Nephron progenitor cell (in vitro differentiated cells): ENCODE results near the gene THEM4.
"Not testable (repeated sequence)": the region's sequence is repeated elsewhere in the genome, so short reads cannot be mapped to it uniquely, and the experiment has no call there.

Source experiments
- DNase-seq: peaks from one replicate; pipeline ENCODE4 v3.0.0; 2021
- H3K27ac Mint-ChIP-seq: 2 replicates; pipeline ENCODE4 v1.8.0; 2021; ENCODE audit warnings: mild to moderate bottlenecking, moderate library complexity, mixed read lengths
- H3K27me3 Mint-ChIP-seq: 2 replicates; pipeline ENCODE4 v1.8.0; 2021; ENCODE audit warnings: mild to moderate bottlenecking, low read depth, mixed read lengths; ENCODE audit not compliant: poor library complexity
- H3K36me3 Mint-ChIP-seq: 2 replicates; pipeline ENCODE4 v1.8.0; 2021; ENCODE audit warnings: low read depth, mixed read lengths
- H3K4me1 Mint-ChIP-seq: 2 replicates; pipeline ENCODE4 v1.8.0; 2021; ENCODE audit warnings: mixed read lengths
- H3K4me3 Mint-ChIP-seq: 2 replicates; pipeline ENCODE4 v1.8.0; 2021; ENCODE audit warnings: mild to moderate bottlenecking, moderate library complexity, mixed read lengths
- H3K9me3 Mint-ChIP-seq: 2 replicates; pipeline ENCODE4 v1.8.0; 2021; ENCODE audit warnings: mild to moderate bottlenecking, moderate library complexity, mixed read lengths
- CTCF ChIP-seq: fragments of 200-600 bp; sonication (generic); IDR thresholded peaks from 2 replicates; pipeline ENCODE4 v1.5.0; 2021; ENCODE audit warnings: antibody characterized with exemption

Gene THEM4

DNA sequence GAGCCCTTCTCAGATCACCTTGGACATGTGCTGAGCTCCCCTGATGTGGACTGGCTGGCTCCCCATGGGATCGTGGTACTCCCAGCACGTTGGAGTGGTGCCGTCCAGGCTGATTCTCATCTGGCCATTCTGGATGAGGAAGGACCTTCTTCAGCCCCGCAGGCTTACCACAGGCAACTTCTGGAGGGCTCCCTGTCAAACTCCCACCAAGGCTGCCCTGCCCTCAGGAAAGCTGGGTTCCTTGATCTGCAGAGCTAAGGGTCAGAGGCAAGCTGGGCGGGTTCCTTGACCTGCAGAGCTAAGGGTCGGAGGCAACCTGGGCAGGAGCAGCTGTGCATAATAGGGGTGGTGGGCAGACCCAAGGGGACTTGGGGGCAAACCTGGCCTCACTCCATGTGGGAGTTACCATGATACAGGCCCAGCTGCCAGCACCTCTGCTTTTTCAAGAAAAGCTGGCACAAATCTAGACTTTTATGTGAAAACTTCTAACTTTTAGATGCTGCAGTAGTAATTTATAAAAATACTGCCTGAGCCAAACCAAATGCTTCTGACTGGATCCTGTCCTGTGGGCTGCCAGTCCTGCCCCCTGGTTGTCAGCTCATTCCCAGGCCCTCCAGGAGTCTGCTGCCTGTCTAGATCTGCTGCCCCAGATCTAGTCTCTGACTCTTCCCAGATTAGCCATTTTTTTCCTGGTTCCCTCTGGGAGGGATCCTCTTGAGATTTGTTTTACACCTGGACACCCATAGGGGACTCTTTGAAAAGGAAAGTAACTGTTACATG is 50.2 kb downstream of the THEM4 start:
- no peak for TF ChIP-seq CTCF

GRCh38 chr1:151858030-151858746 is 51.1 kb downstream of the THEM4 start:
- Mint-ChIP-seq H3K9me3 (no peaks in the 10 kb centered on the region), H3K4me3 (no peak overlapping the region), H3K27ac (no peak overlapping the region), H3K36me3 (no peaks in the 10 kb centered on the region), H3K27me3 (peaks cover 31% of the 10 kb centered on the region), H3K4me1 (no peaks in the 10 kb centered on the region)
- TF ChIP-seq CTCF = no peak
- no peak for DNase-seq

More for the DNA sequence above, 50.2 kb downstream of the THEM4 start:
- H3K4me1 Mint-ChIP-seq = no peaks in the 10 kb centered on the region
- H3K27ac Mint-ChIP-seq = no peak overlapping the region
- H3K9me3 Mint-ChIP-seq = no peaks in the 10 kb centered on the region
- no peaks in the 10 kb centered on the region for H3K36me3 Mint-ChIP-seq
- peaks cover 26% of the 10 kb centered on the region for H3K27me3 Mint-ChIP-seq
- no peak for DNase-seq
- no peak overlapping the region for H3K4me3 Mint-ChIP-seq

- H3K36me3 Mint-ChIP-seq = no peaks in the 10 kb centered on the region
- no peak overlapping the region for H3K4me3 Mint-ChIP-seq
- H3K27me3 Mint-ChIP-seq = peaks cover 42% of the 10 kb centered on the region
- H3K4me1 Mint-ChIP-seq = no peaks in the 10 kb centered on the region
- DNase-seq = no peak
- no peak for TF ChIP-seq CTCF
- H3K9me3 Mint-ChIP-seq = no peaks in the 10 kb centered on the region
- no peak overlapping the region for H3K27ac Mint-ChIP-seq
These were observed 53.4 kb downstream of the THEM4 start for GRCh38 chr1:151855933-151856332.

DNA sequence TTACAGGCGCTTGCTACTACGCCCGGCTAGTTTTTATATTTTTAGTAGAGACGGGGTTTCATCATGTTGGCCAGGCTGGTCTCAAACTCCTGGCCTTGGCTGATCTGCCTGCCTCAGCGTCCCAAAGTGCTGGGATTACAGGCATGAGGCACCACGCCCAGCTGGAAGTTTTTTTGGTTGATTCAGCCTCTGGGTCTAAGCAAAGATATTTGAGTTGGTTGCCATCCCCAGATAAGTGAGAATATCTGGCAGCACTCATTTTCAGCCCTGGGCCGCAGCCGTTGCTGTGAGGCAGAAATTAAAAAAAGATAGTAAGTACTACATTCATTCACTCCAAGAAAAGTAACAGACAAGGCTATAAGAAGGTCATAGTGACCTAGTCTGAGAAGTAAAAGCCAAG is 53.8 kb downstream of the THEM4 start:
- not testable (repeated sequence) for DNase-seq, H3K4me1 Mint-ChIP-seq, H3K36me3 Mint-ChIP-seq, H3K9me3 Mint-ChIP-seq, H3K27ac Mint-ChIP-seq, H3K4me3 Mint-ChIP-seq
- peaks cover 38% of the 10 kb centered on the region for H3K27me3 Mint-ChIP-seq

DNA sequence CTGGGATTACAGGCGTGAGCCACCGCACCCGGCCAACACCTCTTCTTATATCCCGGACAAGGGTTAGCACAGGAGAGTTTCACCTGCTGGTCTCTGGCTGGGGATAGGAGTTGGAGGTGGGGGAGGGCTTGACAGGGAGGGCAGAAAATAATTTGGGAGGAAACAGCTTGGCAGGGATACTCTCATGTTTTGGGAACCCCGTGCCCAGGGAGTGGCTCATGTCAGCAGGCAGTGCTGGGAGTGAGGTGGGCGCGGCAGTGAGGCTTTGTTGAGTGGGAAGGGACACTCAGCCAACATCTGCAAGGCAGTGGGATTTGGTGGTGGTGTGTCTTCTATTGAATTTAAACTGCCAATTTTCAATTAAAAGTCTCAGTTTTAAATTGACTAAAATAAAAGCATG is 54.7 kb downstream of the THEM4 start:
- Mint-ChIP-seq H3K4me3 (no peak overlapping the region), H3K27me3 (peaks cover 33% of the 10 kb centered on the region), H3K36me3 (no peaks in the 10 kb centered on the region), H3K27ac (no peak overlapping the region), H3K4me1 (no peaks in the 10 kb centered on the region), H3K9me3 (no peaks in the 10 kb centered on the region)
- no peak for DNase-seq
- no peak for TF ChIP-seq CTCF

DNA sequence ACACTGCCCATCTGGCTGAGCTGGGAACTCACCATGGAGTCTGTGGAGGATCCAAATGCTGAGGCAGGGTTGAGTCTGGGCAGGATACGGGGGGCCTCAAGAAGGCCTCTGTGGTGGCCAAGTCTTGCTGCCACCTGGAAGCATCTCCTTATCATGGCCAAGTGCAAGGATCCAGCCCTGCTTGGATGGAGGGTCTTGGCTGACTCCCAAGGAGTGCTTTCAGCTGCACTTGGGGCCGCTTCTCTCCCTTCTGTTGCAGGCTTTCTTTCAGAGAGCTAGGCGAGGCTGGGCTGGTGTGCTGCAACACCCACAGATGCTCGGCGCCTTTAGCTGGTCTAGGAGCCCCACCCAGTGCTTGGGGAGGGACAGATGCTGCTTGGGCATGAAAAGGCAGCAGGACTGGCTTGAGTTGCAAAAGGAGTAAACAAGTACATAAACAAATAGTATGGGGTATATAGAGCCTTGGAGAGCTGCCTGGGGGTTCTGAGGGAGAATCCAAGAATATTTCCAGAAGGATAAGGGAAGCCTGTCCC is 55.8 kb downstream of the THEM4 start, which contains the start of gene THEM5:
Gene THEM5 (minus strand): TSS at position 302 of the 533 bp plus-strand sequence. CDS start 147 bp downstream, at position 155.
- TF ChIP-seq CTCF = no peak
- no peak for DNase-seq
- Mint-ChIP-seq H3K4me1 (no peaks in the 10 kb centered on the region), H3K27me3 (peaks cover 32% of the 10 kb centered on the region), H3K9me3 (no peaks in the 10 kb centered on the region), H3K27ac (no peak within 1 kb of the TSS), H3K36me3 (no peaks in the 10 kb centered on the region), H3K4me3 (no peak within 1 kb of the TSS)
